SK-N-SH treated with all-trans-retinoic acid at 6 μM for 48 hours (cell line): ENCODE data around the gene DOCK1.

Experiments used
- PATZ1 ChIP-seq: fragments of 250-450 bp; sonication (Bioruptor Pico); IDR thresholded peaks from 2 replicates; pipeline ENCODE4 v1.8.0; 2020; ENCODE audit warnings: mild to moderate bottlenecking, moderate library complexity, borderline replicate concordance
- ZC3H10 ChIP-seq: fragments of 250-450 bp; sonication (Bioruptor Pico); IDR thresholded peaks from 2 replicates; pipeline ENCODE4 v1.5.1; 2021; ENCODE audit warnings: mild to moderate bottlenecking, moderate library complexity

- TF ChIP-seq ZC3H10 (CRISPR knock-in tag) (no peak), PATZ1 (CRISPR knock-in tag) (no peak)
Observed at GRCh38 chr10:127021801-127022200, 116.6 kb downstream of the DOCK1 start.
